ENCODE data around the gene MIX23. TPM values are rescaled to one million over a fixed set of nuclear protein-coding genes. Genes with fewer than 3 reads are reported as not detected.
A peak's percentile ranks its signal among the peaks of the same experiment; 100 is the strongest.

MIX23 gene
- total RNA-seq (36.7 TPM), polyA plus RNA-seq (ENCODE audit: insufficient read depth in 1 of 8, insufficient read length in 8 of 8, low replicate concordance in 1 of 8) (10 to 100 TPM; 26.8 to 34.2 (median 28.5) TPM)
- long read RNA-seq, donor 1, partial matches to known transcripts = 0 of 5 reads
- long read RNA-seq, donor 1, other reads (novel, unspliced or antisense) = 0 of 5 reads
- long read RNA-seq, donor 2, partial matches to known transcripts = 0 of 9 reads
- long read RNA-seq, donor 2, other reads (novel, unspliced or antisense) = 7 of 9 reads
- long read RNA-seq, donor 3, transcript CCDC58-201 (5 exons, 720 nt) = major isoform, 10 of 13 reads
- long read RNA-seq, donor 3, partial matches to known transcripts = 0 of 13 reads
- long read RNA-seq, donor 3, other reads (novel, unspliced or antisense) = 0 of 13 reads
- long read RNA-seq, donor 4, transcript CCDC58-201 (5 exons, 720 nt) = major isoform, 5 of 8 reads
- long read RNA-seq, donor 4, partial matches to known transcripts = 0 of 8 reads
- long read RNA-seq, donor 4, other reads (novel, unspliced or antisense) = 0 of 8 reads
- long read RNA-seq, donor 5, transcript CCDC58-201 (5 exons, 720 nt) = major isoform, 23 of 180 reads
- long read RNA-seq, donor 5, partial matches to known transcripts = 156 of 180 reads
- long read RNA-seq, donor 5, other reads (novel, unspliced or antisense) = 0 of 180 reads
- long read RNA-seq, donor 6, transcript CCDC58-201 (5 exons, 720 nt) = major isoform, 20 of 194 reads
- long read RNA-seq, donor 6, partial matches to known transcripts = 168 of 194 reads
- long read RNA-seq, donor 6, other reads (novel, unspliced or antisense) = 0 of 194 reads
- long read RNA-seq, donor 7, transcript CCDC58-201 (5 exons, 720 nt) = major isoform, 24 of 35 reads
- long read RNA-seq, donor 7, partial matches to known transcripts = 6 of 35 reads
- long read RNA-seq, donor 7, other reads (novel, unspliced or antisense) = 0 of 35 reads
- long read RNA-seq, donor 8, transcript CCDC58-201 (5 exons, 720 nt) = major isoform, 18 of 20 reads
- long read RNA-seq, donor 8, partial matches to known transcripts = 0 of 20 reads
- long read RNA-seq, donor 8, other reads (novel, unspliced or antisense) = 0 of 20 reads
- long read RNA-seq, donor 9, transcript CCDC58-201 (5 exons, 720 nt) = major isoform, 11 of 16 reads
- long read RNA-seq, donor 9, partial matches to known transcripts = 0 of 16 reads
- long read RNA-seq, donor 9, other reads (novel, unspliced or antisense) = 0 of 16 reads
- long read RNA-seq, donor 10, transcript CCDC58-201 (5 exons, 720 nt) = major isoform, 15 of 22 reads
- long read RNA-seq, donor 10, transcript CCDC58-207 (3 exons, 683 nt) = minor isoform, 5 of 22 reads
- long read RNA-seq, donor 10, partial matches to known transcripts = 0 of 22 reads
- long read RNA-seq, donor 10, other reads (novel, unspliced or antisense) = 0 of 22 reads
- long read RNA-seq, donor 11, transcript CCDC58-201 (5 exons, 720 nt) = major isoform, 12 of 16 reads
- long read RNA-seq, donor 11, partial matches to known transcripts = 0 of 16 reads
- long read RNA-seq, donor 11, other reads (novel, unspliced or antisense) = 0 of 16 reads

- Histone ChIP-seq H3K4me3 (ENCODE audit: low read length) (peak within 1 kb of the TSS; percentile 89), H3K9me3 (replicated peaks; ENCODE audit: control insufficient read depth, low read depth, low read length) (no peaks in the 10 kb centered on the region), H3K36me3 (ENCODE audit: control insufficient read depth, insufficient read depth, low read length) (peaks cover 2% of the 10 kb centered on the region), H3K27me3 (ENCODE audit: control insufficient read depth, insufficient read depth, low read length) (no peaks in the 10 kb centered on the region), H3K27ac (ENCODE audit: low read length) (peak within 1 kb of the TSS; percentile 92), H3K4me1 (ENCODE audit: control insufficient read depth, insufficient read depth, low read length) (peaks cover 10% of the 10 kb centered on the region)
- peak; percentile 95 for DNase-seq
- 0% methylated on average over 21 of the region's 31 CpGs for WGBS (ENCODE audit: insufficient coverage)
Observed at GRCh38 chr3:122382888-122383666, at the start of gene MIX23. Gene MIX23 (minus strand): TSS chr3:122383231. CDS start chr3:122383224, 7 bp downstream.

- Histone ChIP-seq H3K27me3 (ENCODE audit: control insufficient read depth, insufficient read depth, low read length) (no peaks in the 10 kb centered on the region), H3K36me3 (ENCODE audit: control insufficient read depth, insufficient read depth, low read length) (peaks cover 33% of the 10 kb centered on the region), H3K27ac (ENCODE audit: low read length) (no peak overlapping the region), H3K9me3 (replicated peaks; ENCODE audit: control insufficient read depth, low read depth, low read length) (no peaks in the 10 kb centered on the region), H3K4me3 (ENCODE audit: low read length) (no peak overlapping the region), H3K4me1 (ENCODE audit: control insufficient read depth, insufficient read depth, low read length) (no peaks in the 10 kb centered on the region)
- DNase-seq = no peak
- no CpG with 5 or more reads among the region's 2 CpGs for WGBS (ENCODE audit: insufficient coverage)
Observed at GRCh38 chr3:122430371-122430770, 47.3 kb upstream of the MIX23 start.

GRCh38 chr3:122427857-122428471 lies 44.9 kb upstream of the MIX23 start:
- no CpG with 5 or more reads among the region's 2 CpGs for WGBS (ENCODE audit: insufficient coverage)
- Histone ChIP-seq H3K4me3 (ENCODE audit: low read length) (no peak overlapping the region), H3K36me3 (ENCODE audit: control insufficient read depth, insufficient read depth, low read length) (peaks cover 32% of the 10 kb centered on the region), H3K4me1 (ENCODE audit: control insufficient read depth, insufficient read depth, low read length) (no peaks in the 10 kb centered on the region), H3K27me3 (ENCODE audit: control insufficient read depth, insufficient read depth, low read length) (no peaks in the 10 kb centered on the region), H3K27ac (ENCODE audit: low read length) (no peak overlapping the region), H3K9me3 (replicated peaks; ENCODE audit: control insufficient read depth, low read depth, low read length) (no peaks in the 10 kb centered on the region)
- no peak for DNase-seq

- Histone ChIP-seq H3K36me3 (ENCODE audit: control insufficient read depth, insufficient read depth, low read length) (peaks cover 19% of the 10 kb centered on the region), H3K4me1 (ENCODE audit: control insufficient read depth, insufficient read depth, low read length) (peaks cover 5% of the 10 kb centered on the region), H3K4me3 (ENCODE audit: low read length) (no peak overlapping the region), H3K9me3 (replicated peaks; ENCODE audit: control insufficient read depth, low read depth, low read length) (no peaks in the 10 kb centered on the region), H3K27ac (ENCODE audit: low read length) (no peak overlapping the region), H3K27me3 (ENCODE audit: control insufficient read depth, insufficient read depth, low read length) (no peaks in the 10 kb centered on the region)
- no CpG with 5 or more reads among the region's 2 CpGs for WGBS (ENCODE audit: insufficient coverage)
- no peak for DNase-seq
Observed at GRCh38 chr3:122421836-122422235, 38.8 kb upstream of the MIX23 start.

- peaks cover 5% of the 10 kb centered on the region for H3K4me1 ChIP-seq (ENCODE audit: control insufficient read depth, insufficient read depth, low read length)
- no peak for DNase-seq
- H3K27ac ChIP-seq (ENCODE audit: low read length) = no peak overlapping the region
- H3K9me3 ChIP-seq (replicated peaks; ENCODE audit: control insufficient read depth, low read depth, low read length) = no peaks in the 10 kb centered on the region
- no peaks in the 10 kb centered on the region for H3K27me3 ChIP-seq (ENCODE audit: control insufficient read depth, insufficient read depth, low read length)
- peaks cover 11% of the 10 kb centered on the region for H3K36me3 ChIP-seq (ENCODE audit: control insufficient read depth, insufficient read depth, low read length)
- no peak overlapping the region for H3K4me3 ChIP-seq (ENCODE audit: low read length)
- WGBS (ENCODE audit: insufficient coverage) = no CpG with 5 or more reads among the region's 4 CpGs
Observed at GRCh38 chr3:122421101-122421500, 38.1 kb upstream of the MIX23 start.

GRCh38 chr3:122416966-122417365 lies 33.9 kb upstream of the MIX23 start:
- WGBS (ENCODE audit: insufficient coverage) = 60% methylated on average over 12 of the region's 14 CpGs
- DNase-seq = no peak
- peaks cover 2% of the 10 kb centered on the region for H3K36me3 ChIP-seq (ENCODE audit: control insufficient read depth, insufficient read depth, low read length)
- H3K27ac ChIP-seq (ENCODE audit: low read length) = peak overlapping the region; percentile 97
- H3K27me3 ChIP-seq (ENCODE audit: control insufficient read depth, insufficient read depth, low read length) = no peaks in the 10 kb centered on the region
- H3K4me3 ChIP-seq (ENCODE audit: low read length) = peak overlapping the region; percentile 75
- H3K9me3 ChIP-seq (replicated peaks; ENCODE audit: control insufficient read depth, low read depth, low read length) = no peaks in the 10 kb centered on the region
- H3K4me1 ChIP-seq (ENCODE audit: control insufficient read depth, insufficient read depth, low read length) = peaks cover 12% of the 10 kb centered on the region

- Histone ChIP-seq H3K4me1 (ENCODE audit: control insufficient read depth, insufficient read depth, low read length) (peaks cover 12% of the 10 kb centered on the region), H3K4me3 (ENCODE audit: low read length) (peak within 1 kb of the TSS; percentile 75), H3K36me3 (ENCODE audit: control insufficient read depth, insufficient read depth, low read length) (peaks cover 2% of the 10 kb centered on the region), H3K9me3 (replicated peaks; ENCODE audit: control insufficient read depth, low read depth, low read length) (no peaks in the 10 kb centered on the region), H3K27ac (ENCODE audit: low read length) (peak within 1 kb of the TSS; percentile 97), H3K27me3 (ENCODE audit: control insufficient read depth, insufficient read depth, low read length) (no peaks in the 10 kb centered on the region)
- peak; percentile 99 for DNase-seq
- WGBS (ENCODE audit: insufficient coverage) = under 1% methylated on average over 37 of the region's 48 CpGs
Observed at GRCh38 chr3:122415762-122416654, 33.0 kb upstream of the MIX23 start, which contains the start of gene WDR5B. Gene WDR5B (minus strand): TSS chr3:122416062. CDS start chr3:122415528, 534 bp downstream.

GRCh38 chr3:122415104-122415744 lies 32.2 kb upstream of the MIX23 start:
- WGBS (ENCODE audit: insufficient coverage) = 2% methylated on average over 7 of the region's 10 CpGs
- DNase-seq = peak; percentile 76
- peak overlapping the region; percentile 75 for H3K4me3 ChIP-seq (ENCODE audit: low read length)

More at GRCh38 chr3:122415104-122415744, 32.2 kb upstream of the MIX23 start:
- Histone ChIP-seq H3K27ac (ENCODE audit: low read length) (peak overlapping the region; percentile 97), H3K36me3 (ENCODE audit: control insufficient read depth, insufficient read depth, low read length) (peaks cover 3% of the 10 kb centered on the region), H3K4me1 (ENCODE audit: control insufficient read depth, insufficient read depth, low read length) (peaks cover 12% of the 10 kb centered on the region), H3K9me3 (replicated peaks; ENCODE audit: control insufficient read depth, low read depth, low read length) (no peaks in the 10 kb centered on the region), H3K27me3 (ENCODE audit: control insufficient read depth, insufficient read depth, low read length) (no peaks in the 10 kb centered on the region)
